Vagina (tissue), 2 donors: ENCODE results near the gene PIGC.

Experiments used
- POLR2A ChIP-seq, 2 donors: fragments of 450-650 bp; IDR thresholded peaks; one replicate each; pipeline ENCODE4 v1.6.1; 2017; ENCODE audit warnings: antibody characterized with exemption in 2 of 2, mild to moderate bottlenecking in 2 of 2, moderate library complexity in 2 of 2
- TF ChIP-seq, protein P1 (sequence below), 3 experiments: fragments of 450-650 bp in 2 of 3; fragments of 200-600 bp in 1 of 3; sonication (generic) in 1 of 3; IDR thresholded peaks; one replicate each; pipeline ENCODE4 v1.5.1; 2017 to 2019; ENCODE audit warnings: antibody characterized with exemption in 3 of 3, mild to moderate bottlenecking in 2 of 3, moderate library complexity in 2 of 3

DNA sequence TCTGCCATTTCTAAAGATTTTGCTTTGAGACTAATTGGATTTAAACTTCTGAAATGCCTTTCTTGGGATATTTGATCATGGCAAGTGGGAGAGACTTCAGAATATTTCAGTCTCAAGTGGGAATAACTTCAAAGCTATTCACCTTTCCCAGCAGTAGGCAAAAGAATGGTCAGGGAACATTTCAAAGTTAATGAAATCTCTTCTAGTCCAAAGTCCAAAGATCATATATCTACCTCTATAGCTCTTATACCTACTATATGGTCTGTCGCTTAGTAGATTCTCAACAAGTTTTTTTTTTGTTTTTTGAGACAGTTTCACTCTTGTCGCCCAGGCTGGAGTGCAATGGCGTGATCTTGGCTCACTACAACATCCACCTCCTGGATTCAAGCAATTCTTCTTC is 44.5 kb upstream of the PIGC start:
- TF ChIP-seq, protein P1, sequence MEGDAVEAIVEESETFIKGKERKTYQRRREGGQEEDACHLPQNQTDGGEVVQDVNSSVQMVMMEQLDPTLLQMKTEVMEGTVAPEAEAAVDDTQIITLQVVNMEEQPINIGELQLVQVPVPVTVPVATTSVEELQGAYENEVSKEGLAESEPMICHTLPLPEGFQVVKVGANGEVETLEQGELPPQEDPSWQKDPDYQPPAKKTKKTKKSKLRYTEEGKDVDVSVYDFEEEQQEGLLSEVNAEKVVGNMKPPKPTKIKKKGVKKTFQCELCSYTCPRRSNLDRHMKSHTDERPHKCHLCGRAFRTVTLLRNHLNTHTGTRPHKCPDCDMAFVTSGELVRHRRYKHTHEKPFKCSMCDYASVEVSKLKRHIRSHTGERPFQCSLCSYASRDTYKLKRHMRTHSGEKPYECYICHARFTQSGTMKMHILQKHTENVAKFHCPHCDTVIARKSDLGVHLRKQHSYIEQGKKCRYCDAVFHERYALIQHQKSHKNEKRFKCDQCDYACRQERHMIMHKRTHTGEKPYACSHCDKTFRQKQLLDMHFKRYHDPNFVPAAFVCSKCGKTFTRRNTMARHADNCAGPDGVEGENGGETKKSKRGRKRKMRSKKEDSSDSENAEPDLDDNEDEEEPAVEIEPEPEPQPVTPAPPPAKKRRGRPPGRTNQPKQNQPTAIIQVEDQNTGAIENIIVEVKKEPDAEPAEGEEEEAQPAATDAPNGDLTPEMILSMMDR (IDR thresholded peaks at IDR 0.05), result no peak
- TF ChIP-seq POLR2A (IDR thresholded peaks at IDR 0.05), result no peak
